Neuronal stem cell (in vitro differentiated cells): Measurements from ENCODE around the gene MKS1.

ENCODE experiments used
- DNase-seq: peaks from one replicate; pipeline ENCODE4 v3.0.0-alpha.2; 2013; ENCODE audit warnings: low spot score
- H2AFZ ChIP-seq: one replicate; pipeline ENCODE4 v1.6.1; 2013; ENCODE audit warnings: mild to moderate bottlenecking, low read length, inconsistent platforms
- H2AK5ac ChIP-seq: 2 replicates; pipeline ENCODE4 v1.6.1; 2013; ENCODE audit warnings: low read depth, mild to moderate bottlenecking, inconsistent platforms, low read length, moderate library complexity, mixed read lengths
- H2BK120ac ChIP-seq: 2 replicates; pipeline ENCODE4 v1.6.1; 2013; ENCODE audit warnings: low read depth, mild to moderate bottlenecking, inconsistent platforms, low read length, moderate library complexity, mixed read lengths
- H2BK12ac ChIP-seq: one replicate; pipeline ENCODE4 v1.6.1; 2013; ENCODE audit warnings: low read length, inconsistent platforms
- H2BK15ac ChIP-seq: 2 replicates; pipeline ENCODE4 v1.6.1; 2013; ENCODE audit warnings: mild to moderate bottlenecking, low read length, inconsistent platforms, mixed read lengths
- H2BK5ac ChIP-seq: one replicate; pipeline ENCODE4 v1.6.1; 2013; ENCODE audit warnings: inconsistent platforms, mild to moderate bottlenecking, low read length, moderate library complexity
- H3K14ac ChIP-seq: one replicate; pipeline ENCODE4 v1.6.1; 2013; ENCODE audit warnings: low read length, inconsistent platforms
- H3K18ac ChIP-seq: 2 replicates; pipeline ENCODE4 v1.6.1; 2013; ENCODE audit warnings: low read length, inconsistent platforms
- H3K23ac ChIP-seq: 2 replicates; pipeline ENCODE4 v1.6.1; 2013; ENCODE audit warnings: low read depth, mild to moderate bottlenecking, mixed read lengths, low read length, inconsistent platforms; ENCODE audit not compliant: poor library complexity
- H3K27ac ChIP-seq: replicated peaks from 3 replicates; pipeline ENCODE4 v1.5.1; 2013; ENCODE audit warnings: low read length, inconsistent platforms
- H3K27me3 ChIP-seq, 3 experiments: 2 replicates each; pipeline ENCODE4 v1.6.1; 2013; ENCODE audit warnings: low read length in 3 of 3, mild to moderate bottlenecking in 2 of 3, inconsistent platforms in 1 of 3, low read depth in 1 of 3, mixed read lengths in 1 of 3, moderate library complexity in 1 of 3; ENCODE audit not compliant: control insufficient read depth in 3 of 3, insufficient read depth in 3 of 3
- H3K36me3 ChIP-seq, 2 donors: replicated peaks in 1 of 2; 2 replicates each; pipeline ENCODE4 v1.6.1; 2013; ENCODE audit warnings: low read length in 2 of 2; ENCODE audit not compliant: control insufficient read depth in 2 of 2, insufficient read depth in 2 of 2
- H3K4ac ChIP-seq: 2 replicates; pipeline ENCODE4 v1.6.1; 2013; ENCODE audit warnings: inconsistent platforms, mild to moderate bottlenecking, low read length, moderate library complexity
- H3K4me1 ChIP-seq, 2 donors: 1 replicate in 1 of 2; 2 replicates in 1 of 2; pipeline ENCODE4 v1.6.1; 2013; ENCODE audit warnings: low read length in 2 of 2, low read depth in 1 of 2; ENCODE audit not compliant: control insufficient read depth in 2 of 2, insufficient read depth in 1 of 2
- H3K4me2 ChIP-seq: one replicate; pipeline ENCODE4 v1.6.1; 2013; ENCODE audit warnings: mild to moderate bottlenecking, low read length, inconsistent platforms; ENCODE audit not compliant: insufficient read depth, poor library complexity, severe bottlenecking
- H3K4me3 ChIP-seq, 2 donors: 2 replicates each; pipeline ENCODE4 v1.5.1; 2013; ENCODE audit warnings: low read length in 2 of 2, mild to moderate bottlenecking in 2 of 2, inconsistent platforms in 1 of 2, moderate library complexity in 1 of 2
- H3K79me1 ChIP-seq: one replicate; pipeline ENCODE4 v1.6.1; 2013; ENCODE audit warnings: low read depth, mild to moderate bottlenecking, inconsistent platforms, low read length, moderate library complexity
- H3K9ac ChIP-seq: one replicate; pipeline ENCODE4 v1.6.1; 2013; ENCODE audit warnings: mild to moderate bottlenecking, low read depth, low read length, inconsistent platforms; ENCODE audit not compliant: poor library complexity
- H3K9me3 ChIP-seq, 2 donors: replicated peaks in 1 of 2; 2 replicates each; pipeline versions ENCODE3 to v1.6.1; 2013; ENCODE audit warnings: low read length in 2 of 2, mild to moderate bottlenecking in 2 of 2, inconsistent platforms in 1 of 2, low read depth in 1 of 2, mixed read lengths in 1 of 2, moderate library complexity in 1 of 2; ENCODE audit not compliant: control insufficient read depth in 2 of 2, insufficient read depth in 1 of 2
- H4K8ac ChIP-seq: one replicate; pipeline ENCODE4 v1.6.1; 2013; ENCODE audit warnings: low read depth, mild to moderate bottlenecking, inconsistent platforms, low read length, moderate library complexity
- H4K91ac ChIP-seq: one replicate; pipeline ENCODE4 v1.6.1; 2013; ENCODE audit warnings: low read length, low read depth, mild to moderate bottlenecking, inconsistent platforms; ENCODE audit not compliant: poor library complexity
- WGBS, 2 donors: extraction: QIAGEN DNeasy Blood & Tissue Kit; methylation state at CpG; one replicate each; pipeline ENCODE4 v1.1.7; 2013; ENCODE audit warnings: missing lambda C conversion rate in 2 of 2, mixed read lengths in 1 of 2; ENCODE audit not compliant: insufficient read length in 2 of 2, insufficient replicate concordance in 1 of 2; ENCODE audit errors: extremely low coverage in 2 of 2; 5-methylcytosine and 5-hydroxymethylcytosine counted together

Gene MKS1

GRCh38 chr17:58192612-58193011 lies 26.4 kb downstream of the MKS1 start, which contains the start of gene EPX:
TSS of gene EPX (plus strand) at chr17:58192726. CDS start at chr17:58192847, 121 bp downstream.
- no peaks in the 10 kb centered on the region for H3K36me3 ChIP-seq
- DNase-seq, result no peak
- no CpG with 5 or more reads among the region's 6 CpGs for WGBS, 2 donors
- H3K4me3 ChIP-seq, result peak within 1 kb of the TSS in 1 of 2 donors; percentile 40
- H3K27me3 ChIP-seq, result peaks cover 0 to 36% (median 0%) of the 10 kb centered on the region in 3 experiments
- no peaks in the 10 kb centered on the region for H3K9me3 ChIP-seq
- no peak within 1 kb of the TSS for H3K27ac ChIP-seq
- no peak within 1 kb of the TSS for H4K8ac ChIP-seq
- H3K4ac ChIP-seq, result no peak within 1 kb of the TSS
- H3K4me1 ChIP-seq, result no peaks in the 10 kb centered on the region
- H4K91ac ChIP-seq, result no peak within 1 kb of the TSS
- H3K9ac ChIP-seq, result no peak within 1 kb of the TSS
- no peaks in the 10 kb centered on the region for H3K79me1 ChIP-seq
- H2AK5ac ChIP-seq, result no peak within 1 kb of the TSS
- no peak within 1 kb of the TSS for H3K4me2 ChIP-seq
- H2BK5ac ChIP-seq, result no peak within 1 kb of the TSS
- H2BK15ac ChIP-seq, result no peak within 1 kb of the TSS
- peak within 1 kb of the TSS; percentile 47 for H3K23ac ChIP-seq
- no peak within 1 kb of the TSS for H2BK12ac ChIP-seq
- no peak within 1 kb of the TSS for H2AFZ ChIP-seq
- no peak within 1 kb of the TSS for H3K14ac ChIP-seq
- no peak within 1 kb of the TSS for H2BK120ac ChIP-seq
- H3K18ac ChIP-seq, result peak within 1 kb of the TSS; percentile 48

GRCh38 chr17:58191241-58191896 lies 27.7 kb downstream of the MKS1 start:
- Histone ChIP-seq H2BK12ac (no peak overlapping the region), H3K4me1 (no peaks in the 10 kb centered on the region), H3K4me3 (peak overlapping the region in 1 of 2 donors; percentile 40), H3K23ac (no peak overlapping the region), H3K18ac (no peak overlapping the region), H4K91ac (no peak overlapping the region), H3K27ac (no peak overlapping the region), H2BK15ac (no peak overlapping the region), H3K9ac (no peak overlapping the region), H2AK5ac (no peak overlapping the region), H2AFZ (no peak overlapping the region), H3K4ac (no peak overlapping the region), H2BK120ac (peak overlapping the region; percentile 53), H3K27me3 (peaks cover 0 to 43% (median 0%) of the 10 kb centered on the region in 3 experiments), H3K79me1 (no peaks in the 10 kb centered on the region), H3K14ac (no peak overlapping the region), H2BK5ac (no peak overlapping the region), H3K36me3 (no peaks in the 10 kb centered on the region), H3K9me3 (no peaks in the 10 kb centered on the region), H3K4me2 (no peak overlapping the region), H4K8ac (no peak overlapping the region)
- no peak for DNase-seq
- WGBS, 2 donors, result no CpG with 5 or more reads among the region's 14 CpGs

GRCh38 chr17:58189436-58190146 lies 29.5 kb downstream of the MKS1 start:
- Histone ChIP-seq H3K14ac (no peak overlapping the region), H3K36me3 (no peaks in the 10 kb centered on the region), H2BK12ac (no peak overlapping the region), H3K4ac (no peak overlapping the region), H3K23ac (no peak overlapping the region), H3K27ac (no peak overlapping the region), H3K4me1 (peaks cover 0 to 2% of the 10 kb centered on the region in 2 donors), H3K79me1 (no peaks in the 10 kb centered on the region), H2AK5ac (no peak overlapping the region), H3K4me3 (peak overlapping the region in 1 of 2 donors; percentile 36), H2AFZ (no peak overlapping the region), H2BK120ac (no peak overlapping the region), H3K18ac (peak overlapping the region; percentile 16), H4K8ac (no peak overlapping the region), H2BK15ac (no peak overlapping the region), H3K9ac (no peak overlapping the region), H3K9me3 (no peaks in the 10 kb centered on the region), H4K91ac (no peak overlapping the region), H2BK5ac (no peak overlapping the region), H3K27me3 (peaks cover 0 to 54% (median 0%) of the 10 kb centered on the region in 3 experiments), H3K4me2 (no peak overlapping the region)
- no peak for DNase-seq
- WGBS, 2 donors, result no CpG with 5 or more reads among the region's 11 CpGs

GRCh38 chr17:58187675-58188074 lies 31.4 kb downstream of the MKS1 start:
- H3K4me1 ChIP-seq, result peaks cover 0 to 6% of the 10 kb centered on the region in 2 donors
- no peak overlapping the region for H3K18ac ChIP-seq
- DNase-seq, result no peak
- H3K14ac ChIP-seq, result no peak overlapping the region
- no peak overlapping the region for H2AFZ ChIP-seq
- no peak overlapping the region for H2BK5ac ChIP-seq
- peaks cover 0 to 40% (median 0%) of the 10 kb centered on the region in 3 experiments for H3K27me3 ChIP-seq
- no peak overlapping the region for H2AK5ac ChIP-seq
- H3K9ac ChIP-seq, result no peak overlapping the region
- no CpG with 5 or more reads among the region's 7 CpGs for WGBS, 2 donors
- H3K9me3 ChIP-seq, result no peaks in the 10 kb centered on the region
- no peaks in the 10 kb centered on the region for H3K79me1 ChIP-seq
- H2BK120ac ChIP-seq, result no peak overlapping the region
- H4K91ac ChIP-seq, result no peak overlapping the region
- H3K23ac ChIP-seq, result no peak overlapping the region
- no peak overlapping the region for H3K4me3 ChIP-seq
- no peak overlapping the region for H3K4ac ChIP-seq
- H2BK12ac ChIP-seq, result no peak overlapping the region
- no peaks in the 10 kb centered on the region for H3K36me3 ChIP-seq
- no peak overlapping the region for H4K8ac ChIP-seq
- H2BK15ac ChIP-seq, result no peak overlapping the region
- no peak overlapping the region for H3K4me2 ChIP-seq
- no peak overlapping the region for H3K27ac ChIP-seq
